Upper lobe of left lung (tissue), 6 donors: ENCODE results near the gene TPRX1. TPM values are rescaled to one million over a fixed set of nuclear protein-coding genes. Genes with fewer than 3 reads are reported as not detected.
"Not testable (repeated sequence)": the region's sequence is repeated elsewhere in the genome, so short reads cannot be mapped to it uniquely, and the experiment has no call there.

Source experiments
- ATAC-seq, 2 donors: fragments of 200-7000 bp; cut with Tn5 transposase; one replicate each; pipeline ENCODE4 v1.9.1; 2022; ENCODE audit warnings: mild to moderate bottlenecking in 2 of 2, moderate library complexity in 2 of 2; ENCODE audit not compliant: low FRiP score in 2 of 2
- DNase-seq, 2 donors: peaks; one replicate each; pipeline ENCODE4 v3.0.0-alpha.2; 2019 to 2020
- H3K27ac ChIP-seq, 4 donors: fragments of 200-600 bp; sonication (generic); one replicate each; pipeline ENCODE4 v1.5.1; 2016 to 2019
- H3K27me3 ChIP-seq, 4 donors: fragments of 200-600 bp; sonication (generic); one replicate each; pipeline ENCODE4 v1.5.1; 2017 to 2019
- H3K36me3 ChIP-seq, 4 donors: fragments of 200-600 bp; sonication (generic); one replicate each; pipeline ENCODE4 v1.5.1; 2016 to 2019
- H3K4me1 ChIP-seq, 4 donors: fragments of 200-600 bp; sonication (generic); one replicate each; pipeline ENCODE4 v1.5.1; 2018 to 2019
- H3K4me3 ChIP-seq, 4 donors: fragments of 200-600 bp; sonication (generic); one replicate each; pipeline ENCODE4 v1.5.1; 2017 to 2019; ENCODE audit warnings: mild to moderate bottlenecking in 2 of 4, moderate library complexity in 1 of 4
- H3K9me3 ChIP-seq, 4 donors: fragments of 200-600 bp; sonication (generic); one replicate each; pipeline ENCODE4 v1.5.1; 2018 to 2019
- EP300 ChIP-seq, 4 donors: sonication (generic); formaldehyde crosslinking; IDR thresholded peaks; one replicate each; pipeline ENCODE4 v1.5.1; 2017; ENCODE audit warnings: antibody characterized with exemption in 4 of 4, control low read depth in 2 of 4
- POLR2A ChIP-seq, 4 donors: fragments of 450-650 bp; IDR thresholded peaks; one replicate each; pipeline ENCODE4 v1.5.1; 2016 to 2017; ENCODE audit warnings: antibody characterized with exemption in 4 of 4, mild to moderate bottlenecking in 2 of 4
- POLR2AphosphoS5 ChIP-seq, 2 donors: sonication (generic); formaldehyde crosslinking; IDR thresholded peaks; one replicate each; pipeline ENCODE4 v1.5.1; 2017; ENCODE audit warnings: antibody characterized with exemption in 2 of 2
- WGBS, 2 donors: methylation state at CpG; one replicate each; pipeline ENCODE4 v1.1.5; 2017 to 2018; 5-methylcytosine and 5-hydroxymethylcytosine counted together
- total RNA-seq, 6 donors: library from RNA; depleted of rRNA in 4 of 6; stranded (reverse); fragments of >200 nt in 4 of 6; gene quantifications; one replicate each; pipeline versions ENCODE4 v1.1.0 to v1.2.1, GENCODE V29; 2016 to 2021
- TF ChIP-seq, protein P1 (sequence below), 6 experiments: fragments of 450-650 bp in 4 of 6; fragments of 200-600 bp in 2 of 6; sonication (generic) in 2 of 6; IDR thresholded peaks; one replicate each; pipeline ENCODE4 v1.5.1; 2016 to 2019; ENCODE audit warnings: antibody characterized with exemption in 6 of 6
- donor health status: DM: no; HTN: no; CAD: no; lungs with moderate emphysema.
- donor health status: DM: no; HTN: yes; CAD: no; lungs with severe emphysema.

TPRX1 gene
- total RNA-seq, 6 donors from 2014 or later = not detected

DNA sequence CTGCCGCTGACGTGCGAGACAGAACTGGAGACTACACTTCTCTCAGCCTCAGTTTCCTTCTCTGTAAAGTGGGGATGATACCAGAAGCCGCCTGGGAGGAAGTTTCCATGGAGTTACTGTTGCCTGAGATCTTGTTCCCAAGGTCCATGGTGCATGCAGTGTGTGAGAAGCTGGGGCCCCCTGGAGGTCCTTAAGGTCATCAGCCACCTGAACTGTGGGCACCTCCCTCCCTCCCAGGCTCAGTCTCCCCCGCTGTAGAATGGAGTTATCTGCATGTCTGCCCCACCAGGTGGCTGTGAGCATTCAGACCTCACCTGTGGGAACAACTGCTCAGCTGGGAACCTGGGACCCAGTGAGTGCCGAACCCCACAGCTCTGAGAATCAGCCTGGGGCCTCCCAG lies 20.0 kb upstream of the TPRX1 start:
- ATAC-seq (no peak), DNase-seq (no peak)
- TF ChIP-seq POLR2A (IDR thresholded peaks at IDR 0.05) (no peak), POLR2AphosphoS5 (IDR thresholded peaks at IDR 0.05) (no peak), EP300 (IDR thresholded peaks at IDR 0.05) (no peak)
- TF ChIP-seq, protein P1, sequence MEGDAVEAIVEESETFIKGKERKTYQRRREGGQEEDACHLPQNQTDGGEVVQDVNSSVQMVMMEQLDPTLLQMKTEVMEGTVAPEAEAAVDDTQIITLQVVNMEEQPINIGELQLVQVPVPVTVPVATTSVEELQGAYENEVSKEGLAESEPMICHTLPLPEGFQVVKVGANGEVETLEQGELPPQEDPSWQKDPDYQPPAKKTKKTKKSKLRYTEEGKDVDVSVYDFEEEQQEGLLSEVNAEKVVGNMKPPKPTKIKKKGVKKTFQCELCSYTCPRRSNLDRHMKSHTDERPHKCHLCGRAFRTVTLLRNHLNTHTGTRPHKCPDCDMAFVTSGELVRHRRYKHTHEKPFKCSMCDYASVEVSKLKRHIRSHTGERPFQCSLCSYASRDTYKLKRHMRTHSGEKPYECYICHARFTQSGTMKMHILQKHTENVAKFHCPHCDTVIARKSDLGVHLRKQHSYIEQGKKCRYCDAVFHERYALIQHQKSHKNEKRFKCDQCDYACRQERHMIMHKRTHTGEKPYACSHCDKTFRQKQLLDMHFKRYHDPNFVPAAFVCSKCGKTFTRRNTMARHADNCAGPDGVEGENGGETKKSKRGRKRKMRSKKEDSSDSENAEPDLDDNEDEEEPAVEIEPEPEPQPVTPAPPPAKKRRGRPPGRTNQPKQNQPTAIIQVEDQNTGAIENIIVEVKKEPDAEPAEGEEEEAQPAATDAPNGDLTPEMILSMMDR (IDR thresholded peaks at IDR 0.05) = no peak
- Histone ChIP-seq H3K4me3 (no peak overlapping the region), H3K27me3 (peaks cover 0 to 4% (median under 1%) of the 10 kb centered on the region in 4 donors), H3K27ac (no peak overlapping the region), H3K9me3 (no peaks in the 10 kb centered on the region), H3K36me3 (no peaks in the 10 kb centered on the region), H3K4me1 (no peaks in the 10 kb centered on the region)
- WGBS, 2 donors = 75 to 83% methylated on average over 5 to 6 of the region's 6 CpGs

DNA sequence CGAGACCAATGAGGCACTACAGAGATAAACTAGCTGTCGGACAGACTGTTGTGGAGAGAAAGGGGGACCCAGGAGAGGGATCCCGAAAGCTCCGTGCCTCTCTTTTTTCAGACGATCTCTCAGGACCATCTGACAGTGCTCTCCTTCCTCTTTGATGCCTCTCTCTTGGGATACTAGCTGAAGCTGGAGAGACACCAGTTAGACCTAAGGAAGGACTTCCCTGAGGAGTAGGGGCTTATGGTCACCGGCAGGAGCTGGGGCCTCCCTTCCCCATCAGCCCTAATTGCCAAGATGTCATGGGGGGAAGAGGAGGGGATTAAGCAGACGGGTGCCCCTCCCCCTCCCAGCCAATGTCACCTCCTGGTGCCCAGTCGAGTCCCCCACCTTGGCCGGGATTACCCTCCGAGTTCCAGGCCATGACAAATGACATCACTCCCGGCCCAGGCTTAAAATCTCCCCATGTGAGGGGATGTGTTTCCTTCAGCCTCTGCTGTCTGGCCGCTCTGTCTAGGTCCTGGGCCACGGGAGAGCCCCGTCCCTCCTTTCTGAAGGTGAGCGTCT lies 17.2 kb upstream of the TPRX1 start, which contains the start of gene CRX:
TSS of gene CRX (plus strand) at position 478 of the 561 bp plus-strand sequence. CDS start 12,507 bp downstream, outside the sequence.
- ATAC-seq = no peak
- no peaks in the 10 kb centered on the region for H3K9me3 ChIP-seq
- H3K4me1 ChIP-seq = no peaks in the 10 kb centered on the region
- TF ChIP-seq POLR2AphosphoS5 (IDR thresholded peaks at IDR 0.05) = no peak
- TF ChIP-seq, protein P1 (IDR thresholded peaks at IDR 0.05) = no peak
- TF ChIP-seq POLR2A (IDR thresholded peaks at IDR 0.05) = no peak
- no peak for TF ChIP-seq EP300 (IDR thresholded peaks at IDR 0.05)
- no peak within 1 kb of the TSS for H3K27ac ChIP-seq
- DNase-seq = no peak
- peaks cover 0 to 4% (median 0%) of the 10 kb centered on the region in 4 donors for H3K27me3 ChIP-seq
- 42 to 44% methylated on average over 12 to 15 of the region's 15 CpGs for WGBS, 2 donors
- no peaks in the 10 kb centered on the region for H3K36me3 ChIP-seq
- H3K4me3 ChIP-seq = no peak within 1 kb of the TSS

DNA sequence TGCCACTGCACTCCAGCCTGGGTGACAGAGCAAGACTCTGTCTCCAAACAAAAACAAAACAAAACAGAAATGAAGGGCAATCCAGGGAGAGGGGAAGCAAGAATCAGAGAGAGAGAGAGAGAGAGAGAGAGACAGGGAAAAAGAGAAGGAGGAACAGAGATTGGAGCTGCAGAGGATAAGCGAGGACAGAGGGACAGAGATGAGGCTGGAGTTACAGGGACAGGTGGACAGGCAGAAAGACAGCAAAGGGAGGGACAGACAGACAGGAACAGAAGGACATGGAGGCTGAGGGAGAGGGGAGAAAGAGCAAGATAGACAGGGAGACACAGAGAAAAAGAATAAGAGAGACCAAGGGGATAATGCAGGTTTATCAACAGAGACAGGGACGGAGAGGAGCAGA lies 16.1 kb upstream of the TPRX1 start:
- no peak for TF ChIP-seq POLR2A (IDR thresholded peaks at IDR 0.05)
- no peak for TF ChIP-seq POLR2AphosphoS5 (IDR thresholded peaks at IDR 0.05)
- TF ChIP-seq, protein P1 (IDR thresholded peaks at IDR 0.05) = no peak
- no peak for TF ChIP-seq EP300 (IDR thresholded peaks at IDR 0.05)
- no peaks in the 10 kb centered on the region for H3K36me3 ChIP-seq
- no peak for DNase-seq
- H3K4me3 ChIP-seq = no peak overlapping the region
- H3K27me3 ChIP-seq = peaks cover 0 to 4% (median 0%) of the 10 kb centered on the region in 4 donors
- no peaks in the 10 kb centered on the region for H3K4me1 ChIP-seq
- H3K9me3 ChIP-seq = no peaks in the 10 kb centered on the region
- H3K27ac ChIP-seq = no peak overlapping the region
- ATAC-seq = no peak
- WGBS, 2 donors = 53 to 67% methylated on average over 2 of the region's 2 CpGs

DNA sequence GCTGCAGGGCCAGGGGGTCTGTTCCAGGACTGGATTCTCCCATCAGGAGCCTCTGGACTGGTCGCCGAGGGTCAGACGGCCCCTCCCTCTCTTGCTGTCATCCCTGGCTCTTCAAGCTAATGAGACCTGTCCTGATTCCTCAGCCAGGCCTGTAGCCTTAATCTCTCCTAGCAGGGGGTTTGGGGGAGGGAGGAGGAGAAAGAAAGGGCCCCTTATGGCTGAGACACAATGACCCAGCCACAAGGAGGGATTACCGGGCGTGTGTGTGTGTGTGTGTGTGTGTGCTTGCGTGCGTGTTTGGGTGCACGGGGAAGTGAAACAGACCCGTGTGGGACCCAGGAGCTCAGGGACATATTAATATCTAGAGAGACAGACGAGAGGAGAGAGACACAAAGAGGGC lies 15.5 kb upstream of the TPRX1 start:
- TF ChIP-seq POLR2A (IDR thresholded peaks at IDR 0.05) = no peak
- TF ChIP-seq POLR2AphosphoS5 (IDR thresholded peaks at IDR 0.05) = no peak
- TF ChIP-seq, protein P1 (IDR thresholded peaks at IDR 0.05) = no peak
- TF ChIP-seq EP300 (IDR thresholded peaks at IDR 0.05) = no peak
- Histone ChIP-seq H3K36me3 (no peaks in the 10 kb centered on the region), H3K27me3 (peaks cover 0 to 4% (median 0%) of the 10 kb centered on the region in 4 donors), H3K9me3 (no peaks in the 10 kb centered on the region), H3K4me3 (no peak overlapping the region), H3K27ac (no peak overlapping the region), H3K4me1 (no peaks in the 10 kb centered on the region)
- 8 to 11% methylated on average over 10 of the region's 10 CpGs for WGBS, 2 donors
- no peak for ATAC-seq
- DNase-seq = no peak

DNA sequence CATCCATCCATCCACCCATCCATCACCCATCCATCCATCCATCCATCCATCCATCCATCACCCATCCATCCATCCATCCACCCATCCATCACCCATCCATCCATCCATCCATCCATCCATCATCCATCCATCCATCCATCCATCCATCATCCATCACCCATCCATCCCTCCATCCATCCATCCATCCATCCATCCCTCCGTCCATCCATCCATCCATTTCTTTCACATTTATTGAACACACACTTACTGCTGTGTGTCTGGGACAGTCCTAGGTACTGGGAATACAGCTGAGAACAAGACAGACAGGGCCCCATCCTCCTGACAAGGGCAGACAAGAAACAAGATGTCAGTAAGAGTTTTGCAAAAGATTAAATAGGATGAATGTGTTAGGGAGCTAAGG lies 13.9 kb upstream of the TPRX1 start:
- H3K4me1 ChIP-seq, H3K27me3 ChIP-seq, ATAC-seq, H3K9me3 ChIP-seq, DNase-seq, H3K4me3 ChIP-seq, H3K36me3 ChIP-seq, H3K27ac ChIP-seq: not testable (repeated sequence)
- 93 to 100% methylated on average over 1 of the region's 1 CpG for WGBS, 2 donors

DNA sequence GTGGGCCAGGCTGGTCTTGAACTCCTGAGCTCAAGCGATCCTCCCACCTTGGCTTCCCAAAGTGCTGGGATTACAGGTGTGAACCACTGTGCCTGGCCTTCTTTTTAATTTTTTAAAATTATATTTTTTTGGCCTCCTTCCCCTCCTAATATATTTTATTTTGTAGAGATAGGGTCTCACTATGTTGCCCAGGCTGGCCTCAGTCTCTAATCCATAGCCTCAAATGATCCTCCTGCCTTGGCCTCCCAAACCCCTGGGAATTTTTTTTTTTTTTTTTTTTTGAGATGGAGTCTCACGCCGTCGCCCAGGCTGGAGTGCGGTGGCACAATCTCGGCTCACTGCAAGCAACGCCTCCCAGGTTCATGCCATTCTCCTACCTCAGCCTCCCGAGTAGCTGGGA lies 11.9 kb upstream of the TPRX1 start:
- H3K4me1 ChIP-seq, H3K36me3 ChIP-seq, H3K9me3 ChIP-seq, DNase-seq, ATAC-seq, H3K27me3 ChIP-seq, H3K27ac ChIP-seq, H3K4me3 ChIP-seq: not testable (repeated sequence)
- WGBS, 2 donors = 95 to 99% methylated on average over 5 to 8 of the region's 8 CpGs
